Measurements from ENCODE around the gene HPN.
A peak's percentile ranks its signal among the peaks of the same experiment; 100 is the strongest.
"Not testable (repeated sequence)": the region's sequence is repeated elsewhere in the genome, so short reads cannot be mapped to it uniquely, and the experiment has no call there.

Gene HPN

GRCh38 chr19:35088131-35088913, 46.8 kb downstream of the HPN start:
- DNase-seq: no peak

- no peak for DNase-seq
Observed at GRCh38 chr19:35089554-35089953, 48.0 kb downstream of the HPN start.

- DNase-seq: no peak
Observed at GRCh38 chr19:35090160-35090505, 48.6 kb downstream of the HPN start.

- peak; percentile 42 for DNase-seq
Observed at GRCh38 chr19:35090506-35091214, 49.1 kb downstream of the HPN start.

- DNase-seq: no peak
Observed at GRCh38 chr19:35093430-35093829, 51.9 kb downstream of the HPN start.

GRCh38 chr19:35093941-35094647, 52.6 kb downstream of the HPN start:
- no peak for DNase-seq

- DNase-seq: no peak
Observed at GRCh38 chr19:35094656-35095055, 53.1 kb downstream of the HPN start.

GRCh38 chr19:35095667-35096368, 54.3 kb downstream of the HPN start:
- no peak for DNase-seq

GRCh38 chr19:35098413-35099049, 57.0 kb downstream of the HPN start:
- DNase-seq: no peak

GRCh38 chr19:35099155-35099896, 57.8 kb downstream of the HPN start:
- DNase-seq: no peak

- DNase-seq: no peak
Observed at GRCh38 chr19:35099897-35100275, 58.4 kb downstream of the HPN start.

GRCh38 chr19:35100588-35101533, 59.3 kb downstream of the HPN start:
- DNase-seq: no peak

- DNase-seq: not testable (repeated sequence)
Observed at GRCh38 chr19:35101949-35102348, 60.4 kb downstream of the HPN start.

GRCh38 chr19:35103614-35104013, 62.1 kb downstream of the HPN start:
- DNase-seq: not testable (repeated sequence)

GRCh38 chr19:35104361-35104760, 62.8 kb downstream of the HPN start:
- DNase-seq: no peak

- no peak for DNase-seq
Observed at GRCh38 chr19:35105047-35105410, 63.5 kb downstream of the HPN start.

GRCh38 chr19:35105411-35106290, 64.1 kb downstream of the HPN start:
- DNase-seq: no peak

- DNase-seq: no peak
Observed at GRCh38 chr19:35106291-35106583, 64.7 kb downstream of the HPN start.

- DNase-seq: no peak
Observed at GRCh38 chr19:35106898-35107541, 65.5 kb downstream of the HPN start.

- DNase-seq: peak; percentile 68
Observed at GRCh38 chr19:35107545-35107944, 66.0 kb downstream of the HPN start.

Data from inflammatory macrophage treated with lipopolysaccharide for 4 hours (primary cell).